Neural cell (in vitro differentiated cells): ENCODE measurements around the gene TNFSF15. TPM values are rescaled to one million over a fixed set of nuclear protein-coding genes. Genes with fewer than 3 reads are reported as not detected.

ENCODE experiments used
- H2AFZ ChIP-seq: fragments of 200-600, 300-800 bp; sonication (generic), shearing (Covaris generic); 2 replicates; pipeline ENCODE4 v1.6.0; 2014; ENCODE audit warnings: low read depth, mild to moderate bottlenecking, antibody characterized with exemption, low read length, moderate library complexity
- H3F3A ChIP-seq: fragments of 200-600 bp; shearing (Covaris generic); 2 replicates; pipeline ENCODE4 v1.6.1; 2016; ENCODE audit warnings: mild to moderate bottlenecking, moderate library complexity, mixed read lengths, antibody characterized with exemption, low read length; ENCODE audit not compliant: insufficient read depth, poor library complexity, severe bottlenecking
- H3K27ac ChIP-seq: fragments of 200-600, 300-800 bp; sonication (generic), shearing (Covaris generic); 2 replicates; pipeline ENCODE4 v1.5.1; 2014; ENCODE audit warnings: mild to moderate bottlenecking, low read length, moderate library complexity
- H3K27me3 ChIP-seq: fragments of 300-800, 200-600 bp; sonication (generic), shearing (Covaris generic); 2 replicates; pipeline ENCODE4 v1.6.0; 2014; ENCODE audit warnings: mild to moderate bottlenecking, low read depth, low read length, moderate library complexity; ENCODE audit not compliant: insufficient read depth
- H3K36me3 ChIP-seq: fragments of 300-800, 200-600 bp; sonication (generic), shearing (Covaris generic); 2 replicates; pipeline ENCODE4 v1.5.1; 2014; ENCODE audit warnings: mild to moderate bottlenecking, antibody characterized with exemption, low read length, moderate library complexity; ENCODE audit not compliant: insufficient read depth
- H3K4me2 ChIP-seq: fragments of 300-800, 200-600 bp; sonication (generic), shearing (Covaris generic); 2 replicates; pipeline ENCODE4 v1.6.0; 2014; ENCODE audit warnings: mild to moderate bottlenecking, low read length
- H3K4me3 ChIP-seq: fragments of 300-800, 200-600 bp; sonication (generic), shearing (Covaris generic); 2 replicates; pipeline ENCODE4 v1.5.1; 2014; ENCODE audit warnings: mild to moderate bottlenecking, low read length, moderate library complexity
- H3K79me2 ChIP-seq: fragments of 200-600 bp; shearing (Covaris generic); replicated peaks from 2 replicates; pipeline ENCODE4 v1.6.0; 2014; ENCODE audit warnings: mild to moderate bottlenecking, low read length, moderate library complexity; ENCODE audit not compliant: insufficient read depth
- H3K9ac ChIP-seq: fragments of 300-800, 200-600 bp; sonication (generic), shearing (Covaris generic); 2 replicates; pipeline ENCODE4 v1.6.1; 2016; ENCODE audit warnings: mild to moderate bottlenecking, low read length, mixed read lengths
- H3K9me2 ChIP-seq: fragments of 200-600 bp; shearing (Covaris generic); 2 replicates; pipeline ENCODE4 v1.6.1; 2016; ENCODE audit warnings: mild to moderate bottlenecking, low read length, mixed read lengths; ENCODE audit not compliant: insufficient read depth
- H3K9me3 ChIP-seq: fragments of 200-600, 300-800 bp; sonication (generic), shearing (Covaris generic); 2 replicates; pipeline ENCODE4 v1.6.1; 2016; ENCODE audit warnings: mild to moderate bottlenecking, mixed run types, low read length, moderate library complexity, mixed read lengths
- H4K20me1 ChIP-seq: fragments of 200-600 bp; shearing (Covaris generic); 2 replicates; pipeline ENCODE4 v1.6.1; 2016; ENCODE audit warnings: mild to moderate bottlenecking, mixed run types; ENCODE audit not compliant: insufficient read depth
- EP300 ChIP-seq: fragments of 450-650 bp; conservative IDR thresholded peaks from 2 replicates; pipeline ENCODE4 v1.6.1; 2014; ENCODE audit warnings: antibody characterized with exemption, mild to moderate bottlenecking, moderate library complexity; ENCODE audit not compliant: poor library complexity, severe bottlenecking
- MXI1 ChIP-seq: fragments of 450-650 bp; conservative IDR thresholded peaks from 2 replicates; pipeline ENCODE4 v1.6.1; 2014; ENCODE audit warnings: antibody characterized with exemption, mild to moderate bottlenecking; ENCODE audit not compliant: poor library complexity, severe bottlenecking
- POLR2AphosphoS5 ChIP-seq: IDR thresholded peaks from 2 replicates; pipeline ENCODE4 v1.6.1; 2012
- RAD21 ChIP-seq: fragments of 450-650 bp; conservative IDR thresholded peaks from 2 replicates; pipeline ENCODE4 v1.6.1; 2014; ENCODE audit warnings: antibody characterized with exemption, mild to moderate bottlenecking, moderate library complexity
- SMC3 ChIP-seq: fragments of 450-650 bp; conservative IDR thresholded peaks from 2 replicates; pipeline ENCODE4 v1.6.1; 2014; ENCODE audit warnings: antibody characterized with exemption, mild to moderate bottlenecking, moderate library complexity; ENCODE audit not compliant: poor library complexity
- TAF1 ChIP-seq: IDR thresholded peaks from 2 replicates; pipeline ENCODE4 v1.6.1; 2012; ENCODE audit warnings: low read depth
- polyA plus RNA-seq: library from polyadenylated mRNA; depleted of rRNA; stranded (reverse); fragments of >200 nt; gene quantifications from 2 replicates; pipeline ENCODE4 v1.2.3, GENCODE V29; 2014
- TF ChIP-seq, protein P1 (sequence below): IDR thresholded peaks from 2 replicates; pipeline ENCODE4 v1.6.1; 2012; ENCODE audit warnings: borderline replicate concordance

TNFSF15 gene
- polyA plus RNA-seq, 1 donor from 2014 or later = not detected

DNA sequence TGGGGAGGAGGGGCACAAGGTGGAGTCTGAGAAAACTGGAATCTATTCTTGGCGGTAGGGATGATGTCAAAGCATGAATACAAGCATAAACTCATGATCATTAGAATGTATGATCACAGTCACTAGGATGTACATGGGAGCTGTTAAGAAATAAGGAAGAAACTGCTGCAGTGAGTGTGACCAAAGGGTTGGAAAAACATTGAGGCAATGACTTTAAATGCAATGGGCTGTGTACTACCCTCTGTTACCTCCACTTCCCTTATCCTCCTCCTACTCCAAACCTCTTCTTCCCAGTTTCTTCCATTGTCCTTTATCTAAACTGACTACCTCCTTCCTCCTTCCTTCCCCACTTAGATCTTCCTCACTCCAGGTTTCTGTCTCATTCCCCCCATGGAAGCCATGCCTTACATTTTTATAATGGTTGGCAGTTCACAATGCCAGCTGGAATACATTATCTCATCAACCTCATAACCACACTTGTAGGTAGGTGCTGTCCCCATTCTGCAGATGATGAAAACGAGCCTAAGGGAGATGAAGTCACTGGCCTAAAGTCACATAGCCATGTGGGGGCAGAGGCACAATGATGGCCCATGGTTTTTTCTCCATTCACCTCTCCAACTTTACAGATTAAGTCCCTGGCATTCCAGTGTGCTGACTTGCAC lies 21.9 kb upstream of the TNFSF15 start:
- H3K79me2 ChIP-seq = no peaks in the 10 kb centered on the region
- no peaks in the 10 kb centered on the region for H4K20me1 ChIP-seq
- no peak overlapping the region for H3K27ac ChIP-seq
- no peak overlapping the region for H3K4me2 ChIP-seq
- H3K36me3 ChIP-seq = no peaks in the 10 kb centered on the region
- TF ChIP-seq MXI1 (no peak), TAF1 (no peak), POLR2AphosphoS5 (no peak), EP300 (no peak), SMC3 (no peak), RAD21 (no peak)
- TF ChIP-seq, protein P1, sequence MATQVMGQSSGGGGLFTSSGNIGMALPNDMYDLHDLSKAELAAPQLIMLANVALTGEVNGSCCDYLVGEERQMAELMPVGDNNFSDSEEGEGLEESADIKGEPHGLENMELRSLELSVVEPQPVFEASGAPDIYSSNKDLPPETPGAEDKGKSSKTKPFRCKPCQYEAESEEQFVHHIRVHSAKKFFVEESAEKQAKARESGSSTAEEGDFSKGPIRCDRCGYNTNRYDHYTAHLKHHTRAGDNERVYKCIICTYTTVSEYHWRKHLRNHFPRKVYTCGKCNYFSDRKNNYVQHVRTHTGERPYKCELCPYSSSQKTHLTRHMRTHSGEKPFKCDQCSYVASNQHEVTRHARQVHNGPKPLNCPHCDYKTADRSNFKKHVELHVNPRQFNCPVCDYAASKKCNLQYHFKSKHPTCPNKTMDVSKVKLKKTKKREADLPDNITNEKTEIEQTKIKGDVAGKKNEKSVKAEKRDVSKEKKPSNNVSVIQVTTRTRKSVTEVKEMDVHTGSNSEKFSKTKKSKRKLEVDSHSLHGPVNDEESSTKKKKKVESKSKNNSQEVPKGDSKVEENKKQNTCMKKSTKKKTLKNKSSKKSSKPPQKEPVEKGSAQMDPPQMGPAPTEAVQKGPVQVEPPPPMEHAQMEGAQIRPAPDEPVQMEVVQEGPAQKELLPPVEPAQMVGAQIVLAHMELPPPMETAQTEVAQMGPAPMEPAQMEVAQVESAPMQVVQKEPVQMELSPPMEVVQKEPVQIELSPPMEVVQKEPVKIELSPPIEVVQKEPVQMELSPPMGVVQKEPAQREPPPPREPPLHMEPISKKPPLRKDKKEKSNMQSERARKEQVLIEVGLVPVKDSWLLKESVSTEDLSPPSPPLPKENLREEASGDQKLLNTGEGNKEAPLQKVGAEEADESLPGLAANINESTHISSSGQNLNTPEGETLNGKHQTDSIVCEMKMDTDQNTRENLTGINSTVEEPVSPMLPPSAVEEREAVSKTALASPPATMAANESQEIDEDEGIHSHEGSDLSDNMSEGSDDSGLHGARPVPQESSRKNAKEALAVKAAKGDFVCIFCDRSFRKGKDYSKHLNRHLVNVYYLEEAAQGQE = no peak
- no peak overlapping the region for H3K4me3 ChIP-seq
- no peaks in the 10 kb centered on the region for H3F3A ChIP-seq
- no peaks in the 10 kb centered on the region for H3K9me2 ChIP-seq
- H2AFZ ChIP-seq = no peak overlapping the region
- H3K9ac ChIP-seq = no peak overlapping the region
- H3K9me3 ChIP-seq = no peaks in the 10 kb centered on the region
- no peaks in the 10 kb centered on the region for H3K27me3 ChIP-seq

DNA sequence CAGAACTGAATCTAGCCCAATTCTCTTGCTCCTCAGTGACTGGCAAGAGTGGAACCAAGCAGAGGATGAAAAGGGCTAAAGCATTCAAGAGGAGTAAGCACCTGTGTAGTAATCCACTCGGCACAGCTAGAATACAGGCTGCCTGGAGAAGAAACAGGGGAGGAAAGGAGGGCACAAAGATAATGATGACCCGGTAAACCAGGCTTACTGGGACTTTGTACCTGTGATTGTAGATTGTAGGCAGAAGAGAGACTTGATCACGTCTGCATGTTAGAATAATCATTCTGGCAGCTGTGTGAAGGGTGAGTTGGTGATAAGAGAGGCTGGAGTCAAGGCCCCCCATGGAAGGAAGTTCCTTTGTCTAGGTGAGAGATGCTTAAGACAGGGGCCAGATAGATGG lies 20.6 kb upstream of the TNFSF15 start:
- Histone ChIP-seq H2AFZ (no peak overlapping the region), H3K9me3 (no peaks in the 10 kb centered on the region), H4K20me1 (no peaks in the 10 kb centered on the region), H3K9ac (no peak overlapping the region), H3K9me2 (no peaks in the 10 kb centered on the region), H3K4me2 (no peak overlapping the region), H3K4me3 (no peak overlapping the region), H3K79me2 (no peaks in the 10 kb centered on the region), H3F3A (no peaks in the 10 kb centered on the region), H3K36me3 (no peaks in the 10 kb centered on the region), H3K27me3 (no peaks in the 10 kb centered on the region), H3K27ac (no peak overlapping the region)
- TF ChIP-seq MXI1 (no peak), TAF1 (no peak), EP300 (no peak)

DNA sequence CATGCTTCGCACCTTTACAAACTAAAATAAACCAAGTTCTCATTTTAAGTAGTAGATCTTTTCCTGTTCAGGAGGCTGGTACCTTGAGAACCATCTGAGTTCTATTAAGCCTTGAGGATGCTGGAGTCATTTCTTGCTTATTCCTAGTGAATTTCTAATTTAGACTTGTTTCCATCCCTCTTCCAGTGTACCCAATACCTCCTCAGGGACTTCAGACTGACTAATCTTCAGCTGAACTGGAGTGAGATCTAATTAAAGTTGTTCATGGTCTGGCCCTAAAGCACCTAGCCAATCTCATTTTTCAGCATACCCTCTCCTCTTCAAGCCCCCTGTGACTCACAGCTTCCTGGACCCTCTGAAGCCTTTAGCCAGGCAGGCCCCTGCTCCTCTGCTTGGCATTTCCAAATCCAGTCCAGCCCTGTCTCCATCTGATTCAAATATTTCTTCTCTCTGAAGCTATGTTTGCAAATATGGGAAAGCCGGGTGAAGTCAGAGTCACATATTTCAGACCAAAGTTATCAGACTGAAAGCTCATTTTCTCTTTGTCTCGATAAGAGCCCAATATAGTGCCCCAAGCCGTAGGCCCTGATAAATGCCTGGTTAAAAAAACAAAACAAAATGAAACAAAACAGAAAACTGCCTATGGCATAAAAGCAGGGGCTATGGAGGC lies 19.4 kb upstream of the TNFSF15 start:
- no peaks in the 10 kb centered on the region for H3F3A ChIP-seq
- TF ChIP-seq TAF1 (no peak), MXI1 (no peak)
- H2AFZ ChIP-seq = no peak overlapping the region
- H3K9me3 ChIP-seq = no peaks in the 10 kb centered on the region
- H3K27ac ChIP-seq = no peak overlapping the region
- no peak overlapping the region for H3K4me2 ChIP-seq
- no peaks in the 10 kb centered on the region for H3K9me2 ChIP-seq
- H3K9ac ChIP-seq = no peak overlapping the region
- no peak overlapping the region for H3K4me3 ChIP-seq
- H3K79me2 ChIP-seq = no peaks in the 10 kb centered on the region
- no peaks in the 10 kb centered on the region for H3K27me3 ChIP-seq
- H3K36me3 ChIP-seq = no peaks in the 10 kb centered on the region
- no peaks in the 10 kb centered on the region for H4K20me1 ChIP-seq
